ENCODE results near the gene GSX2. TPM values are rescaled to one million over a fixed set of nuclear protein-coding genes. Genes with fewer than 3 reads are reported as not detected.

Gene GSX2
- total and polyA plus RNA-seq, 2 of the 4 experiments (the other 2 are of a cell fraction), result not detected

GRCh38 chr4:54091637-54092404 is 8.1 kb upstream of the GSX2 start:
- Histone ChIP-seq H4K5ac (ENCODE audit: low read depth, low read length) (peak overlapping the region; percentile 77; the same call in 1 of the 2 replicates), H3K4ac (ENCODE audit: low read depth, low read length) (peak overlapping the region; percentile 76), H3K18ac (ENCODE audit: low read depth, low read length) (peak overlapping the region; percentile 75; the same call in 1 of the 2 replicates), H4K91ac (ENCODE audit: insufficient read depth, low read depth, low read length) (no peak overlapping the region), H3K36me3 (ENCODE audit: control insufficient read depth, insufficient read depth, low read length) (no peaks in the 10 kb centered on the region), H3K27ac (ENCODE audit: insufficient read depth, low read length) (no peak overlapping the region; the same call in 1 of the 2 replicates), H2BK15ac (ENCODE audit: low read depth, low read length) (peak overlapping the region; percentile 5; the same call in 1 of the 3 replicates), H3K27me3 (ENCODE audit: control insufficient read depth, insufficient read depth, low read length) (peaks cover 7% of the 10 kb centered on the region), H3K79me1 (ENCODE audit: low read depth in 1 of 2, low read length in 2 of 2) (peaks cover 0 to 6% of the 10 kb centered on the region in 2 experiments; a peak in 1 of 4 replicates), H3K4me3 (ENCODE audit: insufficient read depth, low read depth, low read length) (peak overlapping the region; percentile 49), H3K9me1 (ENCODE audit: insufficient read depth, low read length) (peaks cover 11% of the 10 kb centered on the region; the same call in 1 of the 2 replicates), H2AK9ac (replicated peaks; ENCODE audit: low read depth, low read length, poor library complexity) (peak overlapping the region; percentile 62), H2AK5ac (ENCODE audit: low read depth, low read length) (peak overlapping the region; percentile 53; the same call in 1 of the 2 replicates), H3K4me2 (ENCODE audit: low read depth, low read length) (peak overlapping the region; percentile 98), H2AFZ (replicated peaks; ENCODE audit: low read length, poor library complexity) (peak overlapping the region; percentile 94), H4K20me1 (ENCODE audit: insufficient read depth, low read length) (no peaks in the 10 kb centered on the region), H2BK20ac (ENCODE audit: low read depth, low read length) (peak overlapping the region; percentile 54; the same call in 1 of the 2 replicates), H3K56ac (ENCODE audit: extremely low read depth, insufficient read depth, low read length) (peak overlapping the region; percentile 36), H3K23ac (ENCODE audit: low read depth, low read length) (peak overlapping the region; percentile 76; the same call in 1 of the 2 replicates), H3K9me3 (ENCODE audit: control insufficient read depth, insufficient read depth, low read length) (no peaks in the 10 kb centered on the region), H2BK5ac (ENCODE audit: low read depth, low read length, poor library complexity, severe bottlenecking) (no peak overlapping the region), H4K8ac (ENCODE audit: low read depth in 2 of 2, low read length in 2 of 2) (peak overlapping the region; percentile 2 to 96; a peak in 3 of 4 replicates), H3K14ac (replicated peaks; ENCODE audit: low read depth, low read length) (peak overlapping the region; percentile 82), H3K9ac (ENCODE audit: low read depth, low read length) (peak overlapping the region; percentile 31), H3K4me1 (ENCODE audit: control insufficient read depth, insufficient read depth, low read length) (no peaks in the 10 kb centered on the region), H2BK120ac (ENCODE audit: low read depth, low read length) (peak overlapping the region; percentile 65)
- POLR2A ChIA-PET (ENCODE audit: unreplicated experiment), result no interaction called here
- TF ChIP-seq NFE2L2 (IDR thresholded peaks at IDR 0.05; ENCODE audit: low read depth, low read length) (no peak), MXI1 (IDR thresholded peaks at IDR 0.05; ENCODE audit: borderline replicate concordance, low read depth, low read length) (peak; percentile 37; the same call in 1 of the 2 replicates), CTCF (conservative IDR thresholded peaks at IDR 0.05; ENCODE audit: low read depth, low read length) (no peak), RFX5 (IDR thresholded peaks at IDR 0.05; ENCODE audit: low read depth, low read length) (no peak), CEBPB (IDR thresholded peaks at IDR 0.05; ENCODE audit: low read depth, low read length) (no peak), SMC3 (IDR thresholded peaks at IDR 0.05; ENCODE audit: low read depth, low read length) (no peak), MAFK (IDR thresholded peaks at IDR 0.05; ENCODE audit: low read depth, low read length) (no peak), MAZ (IDR thresholded peaks at IDR 0.05; ENCODE audit: borderline replicate concordance, low read depth, low read length) (peak; percentile 10; the same call in 1 of the 2 replicates), CHD1 (IDR thresholded peaks at IDR 0.05; ENCODE audit: low read depth, low read length) (no peak), BHLHE40 (IDR thresholded peaks at IDR 0.05; ENCODE audit: low read depth, low read length) (no peak), RCOR1 (IDR thresholded peaks at IDR 0.05; ENCODE audit: insufficient replicate concordance, low read length) (no peak), RAD21 (IDR thresholded peaks at IDR 0.05; ENCODE audit: low read length) (no peak), FOS (IDR thresholded peaks at IDR 0.05; ENCODE audit: low read depth, low read length) (no peak), ELK1 (IDR thresholded peaks at IDR 0.05; ENCODE audit: borderline replicate concordance, low read depth, low read length) (no peak), POLR2A (IDR thresholded peaks at IDR 0.05; ENCODE audit: low read depth, low read length) (no peak)
- CTCF ChIA-PET, result interaction anchor here (0.7 kb wide), 1 partner anchor 834 kb away, joined by 3 read pairs; no protein-coding TSS in a partner anchor
- in situ Hi-C loops (cut with MboI; ENCODE audit: low sequenced_read_pairs), result no loop called here
- intact Hi-C loops (cut with micrococcal nuclease), result no loop called here
- DNase-seq (peak; percentile 70), ATAC-seq (ENCODE audit: low read depth) (peak; percentile 97)
- 7 to 100% methylated on average over 2 to 6 of the region's 48 CpGs for WGBS, 2 experiments (ENCODE audit: extremely low coverage in 2 of 2, insufficient read length in 1 of 2)
- dilution Hi-C loops (cut with HindIII; ENCODE audit: low sequenced_read_pairs, unreplicated experiment), result no loop called here
- BruUV-seq (replicated peaks), result no TSS peak

Data from IMR-90 (cell line).